Endothelial cell (in vitro differentiated cells): ENCODE data around the gene BIRC6. TPM values are rescaled to one million over a fixed set of nuclear protein-coding genes. Genes with fewer than 3 reads are reported as not detected.

Experiments
- DNase-seq: peaks from one replicate; pipeline ENCODE4 v3.0.0; 2021; ENCODE audit warnings: low spot score
- H3K27ac Mint-ChIP-seq: one replicate; pipeline ENCODE4 v1.8.0; 2021; ENCODE audit warnings: mixed read lengths, inconsistent platforms; ENCODE audit not compliant: unreplicated experiment
- H3K27me3 Mint-ChIP-seq: one replicate; pipeline ENCODE4 v1.8.0; 2021; ENCODE audit warnings: mild to moderate bottlenecking, moderate library complexity, mixed read lengths, inconsistent platforms; ENCODE audit not compliant: unreplicated experiment
- H3K36me3 Mint-ChIP-seq: one replicate; pipeline ENCODE4 v1.8.0; 2021; ENCODE audit warnings: mild to moderate bottlenecking, low read depth, mixed read lengths, inconsistent platforms; ENCODE audit not compliant: unreplicated experiment
- H3K4me1 Mint-ChIP-seq: one replicate; pipeline ENCODE4 v1.8.0; 2021; ENCODE audit warnings: mild to moderate bottlenecking, mixed read lengths, inconsistent platforms; ENCODE audit not compliant: unreplicated experiment
- H3K4me3 Mint-ChIP-seq: one replicate; pipeline ENCODE4 v1.8.0; 2021; ENCODE audit warnings: mild to moderate bottlenecking, mixed read lengths, inconsistent platforms; ENCODE audit not compliant: unreplicated experiment
- H3K9me3 Mint-ChIP-seq: one replicate; pipeline ENCODE4 v1.8.0; 2021; ENCODE audit warnings: mixed read lengths, inconsistent platforms; ENCODE audit not compliant: unreplicated experiment
- microRNA-seq: library from miRNA; unstranded; fragments of <30 nt; microRNA quantifications from one replicate; pipeline ENCODE4, GENCODE V29; 2020; ENCODE audit not compliant: unreplicated experiment
- total RNA-seq: library from RNA; stranded (reverse); fragmentation: NEBNext Ultra II Directional; extraction: Animal tissue kit (Norgen Biotek cat#: 25700); gene quantifications from one replicate; pipeline ENCODE4 v1.2.1, GENCODE V29; 2021; ENCODE audit not compliant: unreplicated experiment
- TF ChIP-seq, protein P1 (sequence below): fragments of 200-600 bp; sonication (generic); IDR thresholded peaks from one replicate; pipeline ENCODE4 v1.5.0; 2021; ENCODE audit warnings: antibody characterized with exemption; ENCODE audit not compliant: unreplicated experiment

BIRC6 gene
- total RNA-seq, 1 donor from 2014 or later = 125 TPM

DNA sequence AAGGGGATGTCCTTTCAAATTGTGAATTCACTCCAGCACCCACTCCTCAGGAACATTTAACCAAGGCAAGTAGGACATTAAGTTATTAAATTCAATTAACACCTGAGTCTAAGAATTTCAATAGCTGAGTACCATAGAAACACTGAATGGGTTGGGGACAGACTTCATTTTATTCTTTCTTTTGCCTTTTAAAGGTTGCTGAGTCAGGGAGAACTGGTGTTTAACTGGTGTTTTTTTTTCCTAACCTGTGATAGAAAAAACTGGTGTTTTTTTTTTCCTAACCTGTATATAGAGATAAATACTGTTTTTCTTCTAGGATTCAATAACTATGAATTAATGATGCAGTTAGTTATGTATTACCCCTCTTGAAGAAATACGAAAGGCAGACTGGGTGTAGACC, 309.9 kb downstream of the BIRC6 start:
- H3K27ac Mint-ChIP-seq = no peak overlapping the region
- no peaks in the 10 kb centered on the region for H3K27me3 Mint-ChIP-seq
- H3K4me1 Mint-ChIP-seq = no peaks in the 10 kb centered on the region
- no peak overlapping the region for H3K4me3 Mint-ChIP-seq
- peaks cover 5% of the 10 kb centered on the region for H3K36me3 Mint-ChIP-seq
- TF ChIP-seq, protein P1, sequence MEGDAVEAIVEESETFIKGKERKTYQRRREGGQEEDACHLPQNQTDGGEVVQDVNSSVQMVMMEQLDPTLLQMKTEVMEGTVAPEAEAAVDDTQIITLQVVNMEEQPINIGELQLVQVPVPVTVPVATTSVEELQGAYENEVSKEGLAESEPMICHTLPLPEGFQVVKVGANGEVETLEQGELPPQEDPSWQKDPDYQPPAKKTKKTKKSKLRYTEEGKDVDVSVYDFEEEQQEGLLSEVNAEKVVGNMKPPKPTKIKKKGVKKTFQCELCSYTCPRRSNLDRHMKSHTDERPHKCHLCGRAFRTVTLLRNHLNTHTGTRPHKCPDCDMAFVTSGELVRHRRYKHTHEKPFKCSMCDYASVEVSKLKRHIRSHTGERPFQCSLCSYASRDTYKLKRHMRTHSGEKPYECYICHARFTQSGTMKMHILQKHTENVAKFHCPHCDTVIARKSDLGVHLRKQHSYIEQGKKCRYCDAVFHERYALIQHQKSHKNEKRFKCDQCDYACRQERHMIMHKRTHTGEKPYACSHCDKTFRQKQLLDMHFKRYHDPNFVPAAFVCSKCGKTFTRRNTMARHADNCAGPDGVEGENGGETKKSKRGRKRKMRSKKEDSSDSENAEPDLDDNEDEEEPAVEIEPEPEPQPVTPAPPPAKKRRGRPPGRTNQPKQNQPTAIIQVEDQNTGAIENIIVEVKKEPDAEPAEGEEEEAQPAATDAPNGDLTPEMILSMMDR = no peak
- no peak for DNase-seq
- no peaks in the 10 kb centered on the region for H3K9me3 Mint-ChIP-seq

DNA sequence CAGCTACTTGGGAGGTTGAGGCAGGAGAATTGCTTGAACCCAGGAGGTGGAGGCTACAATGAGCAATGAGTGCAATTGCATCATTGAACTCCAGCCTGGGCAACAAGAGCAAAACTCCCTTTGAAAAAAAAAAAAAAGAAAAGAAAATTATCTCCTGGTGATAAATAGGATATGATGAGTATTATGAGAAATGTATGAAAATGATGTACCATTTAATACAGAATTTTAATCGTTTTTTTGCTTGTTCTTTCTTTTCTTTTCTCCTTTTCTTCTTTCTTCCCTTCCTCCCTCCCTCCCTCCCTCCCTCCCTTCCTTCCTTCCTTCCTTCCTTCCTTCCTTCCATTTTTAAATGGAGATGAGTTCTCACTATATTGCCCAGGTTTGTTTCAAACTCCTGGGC, 311.4 kb downstream of the BIRC6 start:
- no peak overlapping the region for H3K4me3 Mint-ChIP-seq
- H3K27me3 Mint-ChIP-seq = no peaks in the 10 kb centered on the region
- no peak overlapping the region for H3K27ac Mint-ChIP-seq
- TF ChIP-seq, protein P1 = no peak
- no peaks in the 10 kb centered on the region for H3K4me1 Mint-ChIP-seq
- H3K9me3 Mint-ChIP-seq = no peaks in the 10 kb centered on the region
- DNase-seq = no peak
- H3K36me3 Mint-ChIP-seq = peaks cover 5% of the 10 kb centered on the region

Small RNA genes within 50 kb of the gene (microRNA-seq; reads per million reads assigned to microRNA genes)
- gene MIR4765 (not detected), gene MIR558 (not detected)

Other genes with a start within 250 kb of the BIRC6 start
- gene SLC30A6, start 191.2 kb upstream of the BIRC6 start, total RNA-seq = 24.7 TPM
- not detected for gene NLRC4, start 92.1 kb upstream of the BIRC6 start, total RNA-seq
- 58.0 TPM for gene YIPF4, start 79.1 kb upstream of the BIRC6 start, total RNA-seq